ENCODE data around the gene SPEF2.
"Not testable (repeated sequence)": the region's sequence is repeated elsewhere in the genome, so short reads cannot be mapped to it uniquely, and the experiment has no call there.

The SPEF2 gene

GRCh38 chr5:35849860-35850259 is 232.2 kb downstream of the SPEF2 start:
- in situ Hi-C loops (cut with HindIII; ENCODE audit: low sequenced_read_pairs), result no loop called here

DNA sequence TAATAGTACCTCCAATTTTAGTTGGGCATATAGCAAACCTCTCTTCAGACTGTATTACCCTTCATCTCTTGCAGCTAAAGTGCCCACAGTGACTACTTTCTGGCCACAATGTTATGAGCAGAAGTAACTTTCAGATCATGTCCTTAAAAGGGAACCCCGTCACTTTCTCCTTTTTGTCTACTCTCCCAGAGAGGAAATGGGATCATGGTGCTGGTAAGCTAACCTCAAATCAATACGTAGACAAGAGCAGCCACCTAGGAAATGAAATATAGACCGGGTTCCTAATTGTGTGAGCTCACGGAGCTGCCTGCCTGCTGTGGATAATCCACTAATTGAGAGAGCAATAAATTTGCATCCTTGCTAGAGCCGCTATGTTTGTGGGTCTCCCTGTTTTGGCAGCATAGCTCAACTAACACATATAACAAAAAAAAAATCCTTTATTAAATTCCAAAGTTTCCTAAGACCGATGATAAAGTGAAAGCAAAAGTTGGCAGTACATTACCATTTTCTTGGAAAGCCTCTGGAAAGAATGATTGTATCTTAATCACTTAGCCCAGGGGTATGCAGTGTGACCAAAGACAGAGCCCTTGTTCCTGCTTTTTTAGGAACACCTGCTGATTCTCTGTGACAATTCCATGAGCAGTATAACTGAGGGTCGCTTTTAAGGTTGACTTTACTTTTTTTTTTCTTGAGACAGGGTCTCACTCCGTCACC is 233.5 kb downstream of the SPEF2 start:
- in situ Hi-C loops (cut with HindIII; ENCODE audit: low sequenced_read_pairs), result no loop called here

DNA sequence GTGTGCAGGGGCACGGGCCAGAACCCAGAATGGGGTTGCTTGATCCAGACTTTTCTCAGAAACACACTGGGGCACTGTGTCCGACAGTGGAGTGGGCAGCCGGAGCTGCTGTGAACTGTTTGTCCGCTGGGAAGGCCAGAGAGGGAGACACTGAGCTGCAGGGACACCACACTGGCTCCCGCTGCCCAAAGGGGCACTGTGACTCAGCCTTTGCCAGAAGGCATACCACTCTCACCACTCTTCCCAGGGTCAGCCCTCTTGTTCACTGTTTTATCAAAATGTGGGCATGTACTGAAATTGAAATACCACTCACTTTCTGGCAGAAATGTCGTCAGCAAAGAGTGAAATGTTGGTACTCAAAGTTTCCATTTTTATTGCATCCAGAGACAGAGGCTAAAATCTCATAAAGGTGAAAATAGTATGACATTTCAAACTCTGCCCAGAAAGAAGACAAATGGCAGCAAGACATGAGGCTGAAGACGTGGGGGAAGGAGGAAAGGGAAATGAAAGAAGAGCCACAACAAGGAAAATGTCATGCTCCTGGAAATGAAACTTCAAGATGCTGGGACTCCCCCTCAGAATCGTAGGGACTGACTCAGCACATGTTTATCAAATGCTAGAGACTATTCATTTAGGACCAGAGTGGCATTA is 234.5 kb downstream of the SPEF2 start:
- in situ Hi-C loops (cut with HindIII; ENCODE audit: low sequenced_read_pairs), result no loop called here

DNA sequence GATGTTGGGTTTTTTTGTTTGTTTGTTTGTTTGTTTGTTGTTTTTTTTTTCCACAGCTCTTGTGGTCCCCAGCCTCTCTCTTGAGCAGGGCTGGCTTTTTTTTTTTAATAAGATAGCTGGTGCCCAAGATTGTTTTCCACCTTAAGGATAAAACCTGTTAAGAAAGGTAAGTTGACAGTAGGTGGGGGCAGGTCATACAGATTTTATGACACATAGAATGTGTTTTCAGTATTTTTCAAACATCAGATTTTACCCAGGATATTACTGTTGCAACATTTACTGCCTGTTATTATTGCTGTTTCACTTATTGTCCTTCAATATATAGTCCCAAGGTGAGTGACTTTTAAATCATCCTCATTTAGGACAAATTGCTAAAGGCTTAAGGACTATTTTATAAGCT is 235.1 kb downstream of the SPEF2 start:
- in situ Hi-C loops (cut with HindIII; ENCODE audit: low sequenced_read_pairs), result no loop called here

- in situ Hi-C loops (cut with HindIII; ENCODE audit: low sequenced_read_pairs), result no loop called here
Measured at GRCh38 chr5:35853631-35854030, 236.0 kb downstream of the SPEF2 start.

- in situ Hi-C loops (cut with HindIII; ENCODE audit: low sequenced_read_pairs), result no loop called here
Measured at GRCh38 chr5:35854248-35854647, 236.6 kb downstream of the SPEF2 start.

DNA sequence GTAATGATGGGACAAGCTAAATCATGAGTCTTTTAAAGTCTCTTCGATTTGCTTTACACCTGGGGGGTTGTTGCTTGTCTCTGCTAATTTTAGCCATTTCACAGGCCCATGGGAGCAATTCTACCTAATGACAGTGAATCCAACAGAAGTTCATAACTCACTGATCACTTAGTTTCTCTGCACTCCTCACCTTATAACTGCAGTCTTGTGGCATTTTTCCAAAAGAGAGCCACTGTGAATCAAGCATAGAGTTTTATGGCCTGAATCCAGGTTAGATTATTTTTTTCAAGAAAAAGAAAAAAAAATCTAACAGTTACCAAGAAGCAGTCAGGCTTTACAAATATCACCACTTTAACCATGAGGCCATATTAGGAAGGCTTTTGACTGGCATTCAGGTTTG is 237.5 kb downstream of the SPEF2 start:
- in situ Hi-C loops (cut with HindIII; ENCODE audit: low sequenced_read_pairs), result no loop called here

- in situ Hi-C loops (cut with HindIII; ENCODE audit: low sequenced_read_pairs), result not testable (repeated sequence)
Measured at GRCh38 chr5:35856186-35856764, 238.6 kb downstream of the SPEF2 start.

GRCh38 chr5:35856765-35857351 is 239.2 kb downstream of the SPEF2 start, which contains the start of gene IL7R:
TSS of gene IL7R (plus strand) at chr5:35856891. CDS start at chr5:35856978, 87 bp downstream.
- in situ Hi-C loops (cut with HindIII; ENCODE audit: low sequenced_read_pairs), result no loop called here

GRCh38 chr5:35857606-35858205 is 240.0 kb downstream of the SPEF2 start:
- in situ Hi-C loops (cut with HindIII; ENCODE audit: low sequenced_read_pairs), result no loop called here

- in situ Hi-C loops (cut with HindIII; ENCODE audit: low sequenced_read_pairs), result no loop called here
Measured at GRCh38 chr5:35859101-35859661, 241.5 kb downstream of the SPEF2 start.

DNA sequence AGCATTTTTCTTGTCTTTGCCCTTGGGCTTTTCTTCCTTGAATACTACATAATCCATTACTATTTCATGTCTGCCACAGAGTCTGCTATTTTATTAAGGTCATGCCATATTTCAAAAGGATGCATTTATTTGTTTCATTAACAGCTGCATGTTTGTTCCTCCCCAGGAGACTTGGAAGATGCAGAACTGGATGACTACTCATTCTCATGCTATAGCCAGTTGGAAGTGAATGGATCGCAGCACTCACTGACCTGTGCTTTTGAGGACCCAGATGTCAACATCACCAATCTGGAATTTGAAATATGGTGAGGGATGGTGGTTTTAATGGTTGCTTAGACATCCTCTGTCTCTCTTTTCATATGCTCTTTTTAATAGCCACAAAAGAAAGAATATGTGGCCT is 243.0 kb downstream of the SPEF2 start:
- in situ Hi-C loops (cut with HindIII; ENCODE audit: low sequenced_read_pairs), result no loop called here

- in situ Hi-C loops (cut with HindIII; ENCODE audit: low sequenced_read_pairs), result no loop called here
Measured at GRCh38 chr5:35861718-35862117, 244.1 kb downstream of the SPEF2 start.

DNA sequence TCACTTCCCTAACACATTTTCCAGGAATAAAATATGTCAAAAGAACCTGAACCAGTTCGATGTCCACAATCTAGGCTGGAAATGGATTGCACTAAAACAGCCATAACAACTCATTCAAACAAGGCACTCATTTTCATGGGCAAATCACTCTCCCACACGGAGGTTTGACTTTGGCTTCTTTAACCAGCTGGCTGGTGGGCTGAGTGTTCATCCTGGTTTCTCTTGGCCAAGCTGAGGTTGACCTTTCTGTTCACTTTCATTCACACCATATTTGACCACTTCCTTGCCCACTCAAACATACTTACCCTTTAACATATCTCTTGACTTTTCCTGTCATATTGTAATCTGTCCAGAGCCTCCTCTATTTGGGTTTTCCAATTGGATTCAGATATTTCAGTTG is 244.5 kb downstream of the SPEF2 start:
- in situ Hi-C loops (cut with HindIII; ENCODE audit: low sequenced_read_pairs), result no loop called here

GRCh38 chr5:35863159-35863558 is 245.5 kb downstream of the SPEF2 start:
- in situ Hi-C loops (cut with HindIII; ENCODE audit: low sequenced_read_pairs), result no loop called here
